Measurements from ENCODE around the gene OTUD1.
A peak's percentile ranks its signal among the peaks of the same experiment; 100 is the strongest.

The OTUD1 gene

DNA sequence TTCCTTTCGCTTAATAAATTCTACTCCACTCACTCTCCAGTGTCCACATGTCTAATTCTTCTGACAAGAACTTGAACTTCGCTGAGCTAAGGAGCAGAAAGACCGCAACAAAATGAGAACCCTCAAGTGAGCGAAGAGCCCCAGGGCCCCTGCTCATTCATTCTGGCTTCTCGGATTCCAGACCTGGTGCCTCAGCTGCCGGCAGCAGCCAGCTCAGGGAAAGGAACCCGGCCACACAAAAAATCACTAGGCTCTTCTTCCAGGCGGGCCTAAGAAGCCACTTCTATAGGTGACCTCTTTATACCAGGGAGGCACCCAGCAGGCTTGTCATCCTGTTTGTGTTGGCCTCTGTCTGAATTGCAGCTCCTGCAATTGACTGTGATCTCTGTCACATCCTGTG is 33.3 kb downstream of the OTUD1 start:
- no peak for DNase-seq

GRCh38 chr10:23474081-23474480 is 35.2 kb downstream of the OTUD1 start:
- no peak for DNase-seq

DNA sequence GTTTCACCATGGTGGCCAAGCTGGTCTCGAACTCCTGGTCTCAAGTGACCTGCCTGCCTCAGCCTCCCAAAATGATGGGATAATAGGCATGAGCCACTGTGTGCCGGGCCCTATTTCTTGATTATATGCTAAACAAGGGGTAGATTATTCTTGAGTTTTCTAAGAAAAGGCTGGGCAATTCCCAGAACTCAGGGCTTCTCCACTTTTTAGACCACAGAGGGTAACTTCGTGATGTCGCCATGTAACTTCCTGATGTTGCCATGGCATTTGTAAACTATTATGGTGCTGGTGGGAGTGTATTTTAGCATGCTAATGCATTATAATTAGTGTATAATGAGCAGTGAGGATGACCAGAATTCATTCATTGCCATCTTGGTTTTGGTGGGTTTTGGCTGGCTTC is 35.8 kb downstream of the OTUD1 start:
- peak in 1 of 2 experiments; percentile 15 for DNase-seq

DNA sequence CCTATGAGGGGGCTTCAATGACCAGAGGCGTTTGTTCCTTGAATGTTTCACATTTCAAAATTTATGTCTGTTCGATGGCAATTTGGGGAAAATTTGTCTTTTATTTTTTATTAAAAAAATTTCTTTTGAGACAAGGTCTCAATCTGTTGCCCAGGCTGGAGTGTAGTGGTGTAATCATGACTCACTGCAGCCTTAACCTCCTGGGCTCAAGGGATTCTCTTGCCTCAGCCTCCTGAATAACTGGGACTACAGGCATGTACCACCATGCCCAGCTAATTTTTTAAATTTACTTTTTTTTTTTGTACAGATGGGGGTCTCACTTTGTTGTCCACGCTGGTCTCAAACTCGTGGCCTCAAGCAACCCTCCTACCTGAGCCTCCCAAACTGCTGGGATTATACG is 39.7 kb downstream of the OTUD1 start:
- no peak for DNase-seq

DNA sequence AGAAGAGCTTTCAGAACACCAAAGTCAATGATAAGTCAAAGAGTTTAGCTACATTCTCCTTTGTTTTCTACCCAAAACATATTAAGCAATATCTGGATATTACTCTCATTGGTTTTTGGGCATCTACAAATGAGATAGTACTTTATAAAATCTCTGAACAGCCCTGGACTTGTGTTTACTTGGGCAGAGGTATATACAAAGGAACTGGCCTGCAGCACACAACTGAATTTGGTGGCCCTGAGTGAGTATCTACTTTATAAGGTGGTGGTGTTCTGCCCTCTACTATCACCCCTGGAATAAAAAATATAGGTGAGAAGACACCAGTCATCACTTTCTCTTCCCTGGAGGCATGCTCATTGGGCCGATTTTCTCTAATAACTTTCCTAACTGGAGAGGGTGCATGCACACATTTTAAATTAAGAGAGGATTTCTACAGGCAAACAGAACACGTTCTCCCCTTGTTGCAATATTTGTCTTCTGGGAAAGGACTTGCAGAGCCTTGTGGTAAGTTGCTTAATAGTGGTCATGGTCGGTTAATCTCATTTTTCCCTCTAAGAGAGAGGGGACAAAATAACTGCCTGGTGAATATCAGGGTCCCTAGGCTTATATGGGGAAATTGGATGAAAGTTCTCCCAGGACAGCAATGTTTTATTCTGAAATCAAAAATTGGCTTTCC is 41.1 kb downstream of the OTUD1 start:
- DNase-seq, result peak; percentile 73 to 79

GRCh38 chr10:23481363-23481961 is 42.6 kb downstream of the OTUD1 start:
- DNase-seq, result no peak

- no peak for DNase-seq
Observed at GRCh38 chr10:23490115-23490514, 51.2 kb downstream of the OTUD1 start.

Data from AML-193 (cell line).